ENCODE measurements around the gene CYGB. TPM values are rescaled to one million over a fixed set of nuclear protein-coding genes. Genes with fewer than 3 reads are reported as not detected.

The CYGB gene
- total and polyA plus RNA-seq, 9 of the 15 experiments (the other 6 are each of a cell fraction or from before 2014, with no cell fraction given): 0.08 to 0.95 (median 0.18) TPM; not detected in 5

DNA sequence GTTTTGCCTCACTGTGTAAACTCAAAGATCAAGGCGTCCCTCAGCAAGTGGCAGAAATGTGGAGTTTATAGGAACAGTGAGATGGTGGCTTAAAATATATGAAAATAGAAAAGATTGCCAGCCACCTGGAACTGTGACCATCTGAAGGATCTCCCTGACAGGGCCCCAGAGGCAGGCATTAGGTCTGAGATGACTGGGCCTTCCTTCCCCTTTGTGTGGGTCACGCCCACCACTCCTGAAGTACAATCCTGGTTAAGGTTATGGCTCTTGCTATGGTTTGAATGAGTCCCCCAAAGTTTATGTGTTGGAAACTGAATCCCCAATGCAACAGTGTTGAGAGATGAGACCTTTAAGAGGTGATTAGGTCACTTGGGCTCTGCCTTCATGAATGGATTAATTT lies 41.8 kb upstream of the CYGB start:
- no peak overlapping the region for H3K27ac ChIP-seq (ENCODE audit: extremely low read depth, low read depth, low read length)
- no TSS peak for BruUV-seq (replicated peaks)
- H3K9me3 ChIP-seq (replicated peaks; ENCODE audit: control insufficient read depth, insufficient read depth, low read depth, low read length): no peaks in the 10 kb centered on the region
- no peak overlapping the region for H3K4me2 ChIP-seq (ENCODE audit: insufficient read depth, low read length)
- H3K9ac ChIP-seq (ENCODE audit: insufficient read depth in 1 of 2, low read depth in 2 of 2, low read length in 2 of 2): no peak overlapping the region
- FAIRE-seq: no peak
- H3K9me1 ChIP-seq (ENCODE audit: control insufficient read depth, insufficient read depth, low read length): no peaks in the 10 kb centered on the region
- H4K20me1 ChIP-seq (replicated peaks; ENCODE audit: control insufficient read depth, insufficient read depth, low read length): no peaks in the 10 kb centered on the region
- no peaks in the 10 kb centered on the region for H3K36me3 ChIP-seq (ENCODE audit: control insufficient read depth, insufficient read depth, low read length)
- H3K4me1 ChIP-seq (replicated peaks in 1 of 2; ENCODE audit: control insufficient read depth in 2 of 2, insufficient read depth in 2 of 2, low read length in 2 of 2): peaks cover 16% of the 10 kb centered on the region in 2 experiments
- in situ Hi-C loops (cut with MboI): no loop called here
- ChIA-PET CTCF (ENCODE audit: low intra/inter-chr PET ratio) (no interaction called here), POLR2A (interaction anchor here (1.1 to 2.8 kb wide), 4 partner anchors 12 to 22 kb away, joined by 3 to 29 read pairs (median 4); no protein-coding TSS in a partner anchor)
- no peak overlapping the region for H3K4me3 ChIP-seq
- H3K79me2 ChIP-seq (ENCODE audit: control insufficient read depth, insufficient read depth, low read length): no peaks in the 10 kb centered on the region
- no peaks in the 10 kb centered on the region for H3K27me3 ChIP-seq (ENCODE audit: control insufficient read depth in 2 of 2, insufficient read depth in 2 of 2, low read length in 2 of 2)
- TF ChIP-seq, protein P1, sequence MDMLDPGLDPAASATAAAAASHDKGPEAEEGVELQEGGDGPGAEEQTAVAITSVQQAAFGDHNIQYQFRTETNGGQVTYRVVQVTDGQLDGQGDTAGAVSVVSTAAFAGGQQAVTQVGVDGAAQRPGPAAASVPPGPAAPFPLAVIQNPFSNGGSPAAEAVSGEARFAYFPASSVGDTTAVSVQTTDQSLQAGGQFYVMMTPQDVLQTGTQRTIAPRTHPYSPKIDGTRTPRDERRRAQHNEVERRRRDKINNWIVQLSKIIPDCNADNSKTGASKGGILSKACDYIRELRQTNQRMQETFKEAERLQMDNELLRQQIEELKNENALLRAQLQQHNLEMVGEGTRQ (CRISPR knock-in tag; IDR thresholded peaks at IDR 0.05): no peak
- no peak for TF ChIP-seq MECOM (CRISPR knock-in tag; IDR thresholded peaks at IDR 0.05)
- no peak for TF ChIP-seq CCNT2 (IDR thresholded peaks at IDR 0.05; ENCODE audit: borderline replicate concordance, extremely low read depth, insufficient read length, low read depth, low read length)
- no peak for TF ChIP-seq SRSF9 (IDR thresholded peaks at IDR 0.05; ENCODE audit: borderline replicate concordance, low read depth, low read length)
- no peak for TF ChIP-seq SNIP1 (IDR thresholded peaks at IDR 0.05; ENCODE audit: low read depth)
- TF ChIP-seq, protein P2, sequence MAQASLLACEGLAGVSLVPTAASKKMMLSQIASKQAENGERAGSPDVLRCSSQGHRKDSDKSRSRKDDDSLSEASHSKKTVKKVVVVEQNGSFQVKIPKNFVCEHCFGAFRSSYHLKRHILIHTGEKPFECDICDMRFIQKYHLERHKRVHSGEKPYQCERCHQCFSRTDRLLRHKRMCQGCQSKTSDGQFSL (CRISPR knock-in tag; IDR thresholded peaks at IDR 0.05): no peak
- TF ChIP-seq, protein P2 (tag; IDR thresholded peaks at IDR 0.05): no peak
- TF ChIP-seq KLF10 (CRISPR knock-in tag; IDR thresholded peaks at IDR 0.05): no peak
- no peak for TF ChIP-seq COPS2 (conservative IDR thresholded peaks at IDR 0.05)
- no peak for TF ChIP-seq MTF1 (CRISPR knock-in tag; IDR thresholded peaks at IDR 0.05; ENCODE audit: borderline replicate concordance)
- no peak for TF ChIP-seq RBM39 (optimal IDR thresholded peaks at IDR 0.05; ENCODE audit: low read depth, low read length)
- no peak for TF ChIP-seq HNRNPH1 (optimal IDR thresholded peaks at IDR 0.05; ENCODE audit: low read depth, low read length)
- TF ChIP-seq, protein P3, sequence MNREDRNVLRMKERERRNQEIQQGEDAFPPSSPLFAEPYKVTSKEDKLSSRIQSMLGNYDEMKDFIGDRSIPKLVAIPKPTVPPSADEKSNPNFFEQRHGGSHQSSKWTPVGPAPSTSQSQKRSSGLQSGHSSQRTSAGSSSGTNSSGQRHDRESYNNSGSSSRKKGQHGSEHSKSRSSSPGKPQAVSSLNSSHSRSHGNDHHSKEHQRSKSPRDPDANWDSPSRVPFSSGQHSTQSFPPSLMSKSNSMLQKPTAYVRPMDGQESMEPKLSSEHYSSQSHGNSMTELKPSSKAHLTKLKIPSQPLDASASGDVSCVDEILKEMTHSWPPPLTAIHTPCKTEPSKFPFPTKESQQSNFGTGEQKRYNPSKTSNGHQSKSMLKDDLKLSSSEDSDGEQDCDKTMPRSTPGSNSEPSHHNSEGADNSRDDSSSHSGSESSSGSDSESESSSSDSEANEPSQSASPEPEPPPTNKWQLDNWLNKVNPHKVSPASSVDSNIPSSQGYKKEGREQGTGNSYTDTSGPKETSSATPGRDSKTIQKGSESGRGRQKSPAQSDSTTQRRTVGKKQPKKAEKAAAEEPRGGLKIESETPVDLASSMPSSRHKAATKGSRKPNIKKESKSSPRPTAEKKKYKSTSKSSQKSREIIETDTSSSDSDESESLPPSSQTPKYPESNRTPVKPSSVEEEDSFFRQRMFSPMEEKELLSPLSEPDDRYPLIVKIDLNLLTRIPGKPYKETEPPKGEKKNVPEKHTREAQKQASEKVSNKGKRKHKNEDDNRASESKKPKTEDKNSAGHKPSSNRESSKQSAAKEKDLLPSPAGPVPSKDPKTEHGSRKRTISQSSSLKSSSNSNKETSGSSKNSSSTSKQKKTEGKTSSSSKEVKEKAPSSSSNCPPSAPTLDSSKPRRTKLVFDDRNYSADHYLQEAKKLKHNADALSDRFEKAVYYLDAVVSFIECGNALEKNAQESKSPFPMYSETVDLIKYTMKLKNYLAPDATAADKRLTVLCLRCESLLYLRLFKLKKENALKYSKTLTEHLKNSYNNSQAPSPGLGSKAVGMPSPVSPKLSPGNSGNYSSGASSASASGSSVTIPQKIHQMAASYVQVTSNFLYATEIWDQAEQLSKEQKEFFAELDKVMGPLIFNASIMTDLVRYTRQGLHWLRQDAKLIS (CRISPR knock-in tag; IDR thresholded peaks at IDR 0.05): no peak
- TF ChIP-seq ZNF408 (CRISPR knock-in tag; IDR thresholded peaks at IDR 0.05; ENCODE audit: low read depth): no peak
- intact Hi-C loops (cut with micrococcal nuclease): no loop called here
- no peak for ATAC-seq
- H2AFZ ChIP-seq (ENCODE audit: low read depth, low read length): no peak overlapping the region
- DNase-seq (ENCODE audit: extremely low read depth in 1 of 4, low spot score in 3 of 4): no peak
- 100% methylated on average over 1 of the region's 2 CpGs for WGBS (ENCODE audit: insufficient coverage, low coverage, missing lambda C conversion rate)

Measured in K562 (cell line).